Placental pericyte (primary cell): ENCODE results near the gene TARBP1. TPM values are rescaled to one million over a fixed set of nuclear protein-coding genes. Genes with fewer than 3 reads are reported as not detected.

Experiments
- total RNA-seq: library from RNA; depleted of rRNA; stranded (reverse); fragments of >200 nt; gene quantifications from 2 replicates; pipeline ENCODE4 v1.2.3, GENCODE V29; 2012

TARBP1 gene
- 7.4 and 18.6 TPM in 2 replicates for total RNA-seq

GRCh38 chr1:234478481-234479309 is at the start of gene TARBP1:
TSS of gene TARBP1 (minus strand) at chr1:234479179. CDS start at chr1:234479103, 76 bp downstream.

GRCh38 chr1:234373064-234373958 is 105.7 kb downstream of the TARBP1 start, which contains the start of gene COA6:
TSS of gene COA6 (plus strand) at chr1:234373456. CDS start at chr1:234373467, 11 bp downstream.

Other genes with a start within 250 kb of the TARBP1 start
- gene COA6, start 105.7 kb downstream of the TARBP1 start, total RNA-seq = 16.8 and 17.5 TPM in 2 replicates
- 68.1 and 113 TPM in 2 replicates for gene IRF2BP2, start 131.0 kb upstream of the TARBP1 start, total RNA-seq